OCI-LY1 (cell line): ENCODE results near the gene PRKCZ.

Experiments used
- H2AFZ ChIP-seq: fragments of 200-600 bp; sonication (generic), shearing (Covaris generic); 2 replicates; pipeline ENCODE4 v1.6.0; 2014; ENCODE audit warnings: antibody characterized with exemption, mild to moderate bottlenecking, low read length
- H3F3A ChIP-seq: fragments of 200-600 bp; sonication (generic), shearing (Covaris generic); 2 replicates; pipeline ENCODE4 v1.6.0; 2014; ENCODE audit warnings: mild to moderate bottlenecking, antibody characterized with exemption, low read length, moderate library complexity; ENCODE audit not compliant: insufficient read depth
- H3K27ac ChIP-seq: fragments of 200-600 bp; sonication (generic); 2 replicates; pipeline ENCODE4 v1.5.1; 2014; ENCODE audit warnings: low read length, mixed run types, mild to moderate bottlenecking, low read depth; ENCODE audit not compliant: poor library complexity, severe bottlenecking
- H3K27me3 ChIP-seq: fragments of 200-600 bp; sonication (generic); 2 replicates; pipeline ENCODE4 v1.6.0; 2014; ENCODE audit warnings: antibody characterized with exemption, mild to moderate bottlenecking, low read length, moderate library complexity; ENCODE audit not compliant: insufficient read depth
- H3K36me3 ChIP-seq: fragments of 200-600 bp; sonication (generic); 2 replicates; pipeline ENCODE4 v1.6.1; 2014; ENCODE audit warnings: mild to moderate bottlenecking, antibody characterized with exemption, low read length, moderate library complexity, mixed read lengths; ENCODE audit not compliant: insufficient read depth
- H3K4me1 ChIP-seq: fragments of 200-600 bp; sonication (generic); 2 replicates; pipeline ENCODE4 v1.5.1; 2014; ENCODE audit warnings: mild to moderate bottlenecking, low read length, moderate library complexity; ENCODE audit not compliant: insufficient read depth, severe bottlenecking
- H3K4me2 ChIP-seq: fragments of 200-600 bp; sonication (generic), shearing (Covaris generic); 2 replicates; pipeline ENCODE4 v1.6.1; 2014; ENCODE audit warnings: low read length
- H3K4me3 ChIP-seq: fragments of 200-600 bp; sonication (generic); 2 replicates; pipeline ENCODE4 v1.5.1; 2014; ENCODE audit warnings: low read length, low read depth, mild to moderate bottlenecking, mixed read lengths; ENCODE audit not compliant: poor library complexity, severe bottlenecking
- H3K79me2 ChIP-seq: fragments of 200-600 bp; shearing (Covaris generic); 2 replicates; pipeline ENCODE4 v1.6.1; 2016; ENCODE audit warnings: mixed run types, low read length, mixed read lengths; ENCODE audit not compliant: insufficient read depth
- H3K9ac ChIP-seq: fragments of 200-600 bp; sonication (generic), shearing (Covaris generic); 2 replicates; pipeline ENCODE4 v1.6.1; 2014; ENCODE audit warnings: mild to moderate bottlenecking, low read length, mixed read lengths
- H3K9me2 ChIP-seq: fragments of 200-600 bp; sonication (generic), shearing (Covaris generic); 2 replicates; pipeline ENCODE4 v1.6.1; 2014; ENCODE audit warnings: low read depth, mild to moderate bottlenecking, low read length, mixed read lengths
- H3K9me3 ChIP-seq: fragments of 200-600 bp; shearing (Covaris generic); 2 replicates; pipeline ENCODE4 v1.6.1; 2014; ENCODE audit warnings: low read length, mixed read lengths
- H4K20me1 ChIP-seq: fragments of 200-600 bp; sonication (generic), shearing (Covaris generic); 2 replicates; pipeline ENCODE4 v1.6.0; 2016; ENCODE audit warnings: mild to moderate bottlenecking, low read length; ENCODE audit not compliant: insufficient read depth
- EZH2 ChIP-seq: fragments of 200-600 bp; sonication (generic), shearing (Covaris generic); IDR thresholded peaks from 2 replicates; pipeline ENCODE4 v1.8.0; 2017; ENCODE audit warnings: borderline replicate concordance, mixed run types, mild to moderate bottlenecking, antibody characterized with exemption, low read length, moderate library complexity, mixed read lengths
- TF ChIP-seq, protein P1 (sequence below): fragments of 200-600 bp; sonication (generic), shearing (Covaris generic); IDR thresholded peaks from 2 replicates; pipeline ENCODE4 v1.5.1; 2017; ENCODE audit warnings: mild to moderate bottlenecking, antibody characterized with exemption, low read length, moderate library complexity, mixed read lengths

Gene PRKCZ

DNA sequence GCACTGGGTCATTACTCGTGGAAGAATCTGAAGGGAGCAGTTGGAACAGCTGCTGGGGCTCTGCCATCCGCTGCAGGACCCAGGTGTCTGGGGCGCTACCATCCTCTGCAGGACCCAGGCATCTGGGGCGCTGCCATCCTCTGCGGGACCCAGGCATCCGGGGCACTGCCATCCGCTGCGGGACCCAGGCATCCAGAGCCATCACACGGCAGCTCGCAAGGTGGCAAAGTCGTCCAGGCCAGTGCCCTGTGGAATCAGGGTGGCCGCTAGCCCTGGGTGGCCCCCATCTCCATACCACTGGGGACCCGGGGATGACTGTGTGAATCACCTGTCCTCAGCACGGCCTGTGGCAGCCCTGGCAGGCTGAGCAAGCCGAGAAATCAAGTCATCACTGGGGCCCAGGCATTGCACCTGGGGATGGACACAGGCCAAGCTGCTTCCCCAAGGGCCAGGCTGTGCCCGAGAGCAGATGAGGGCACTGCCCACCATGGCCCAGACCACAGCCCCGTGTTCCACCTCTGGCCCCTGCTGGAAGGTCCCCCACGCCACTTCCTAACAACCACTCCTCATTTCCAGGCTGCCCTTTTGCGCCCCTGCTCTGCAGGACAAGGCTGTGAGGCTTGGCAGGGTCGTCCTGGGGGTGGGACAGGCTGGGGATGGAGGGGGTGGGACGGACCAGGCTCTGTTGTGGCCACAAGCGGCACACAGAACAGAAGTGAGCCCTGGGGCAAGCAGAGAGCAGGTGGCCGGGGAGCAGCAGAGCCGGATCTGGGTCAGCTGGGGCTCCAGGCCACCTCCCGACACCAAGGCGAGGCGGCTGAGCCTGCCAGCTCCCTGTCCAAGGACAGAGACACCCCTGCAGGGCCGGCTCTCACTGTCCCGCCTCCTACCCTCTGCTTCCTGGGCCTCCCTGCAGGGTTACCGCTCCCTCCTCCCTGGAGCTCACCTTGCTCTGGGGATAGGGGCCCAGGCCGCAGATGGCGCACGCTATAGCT is 18.4 kb upstream of the PRKCZ start:
- H3K9me3 ChIP-seq, result no peaks in the 10 kb centered on the region
- no peak overlapping the region for H3K4me2 ChIP-seq
- H2AFZ ChIP-seq, result no peak overlapping the region
- peaks cover 6% of the 10 kb centered on the region; the same call in 1 of the 2 replicates for H3K27me3 ChIP-seq
- no peaks in the 10 kb centered on the region for H3K36me3 ChIP-seq
- no peaks in the 10 kb centered on the region for H4K20me1 ChIP-seq
- H3K4me1 ChIP-seq, result no peaks in the 10 kb centered on the region
- H3F3A ChIP-seq, result no peaks in the 10 kb centered on the region
- H3K27ac ChIP-seq, result no peak overlapping the region
- no peak overlapping the region for H3K4me3 ChIP-seq
- TF ChIP-seq, protein P1, sequence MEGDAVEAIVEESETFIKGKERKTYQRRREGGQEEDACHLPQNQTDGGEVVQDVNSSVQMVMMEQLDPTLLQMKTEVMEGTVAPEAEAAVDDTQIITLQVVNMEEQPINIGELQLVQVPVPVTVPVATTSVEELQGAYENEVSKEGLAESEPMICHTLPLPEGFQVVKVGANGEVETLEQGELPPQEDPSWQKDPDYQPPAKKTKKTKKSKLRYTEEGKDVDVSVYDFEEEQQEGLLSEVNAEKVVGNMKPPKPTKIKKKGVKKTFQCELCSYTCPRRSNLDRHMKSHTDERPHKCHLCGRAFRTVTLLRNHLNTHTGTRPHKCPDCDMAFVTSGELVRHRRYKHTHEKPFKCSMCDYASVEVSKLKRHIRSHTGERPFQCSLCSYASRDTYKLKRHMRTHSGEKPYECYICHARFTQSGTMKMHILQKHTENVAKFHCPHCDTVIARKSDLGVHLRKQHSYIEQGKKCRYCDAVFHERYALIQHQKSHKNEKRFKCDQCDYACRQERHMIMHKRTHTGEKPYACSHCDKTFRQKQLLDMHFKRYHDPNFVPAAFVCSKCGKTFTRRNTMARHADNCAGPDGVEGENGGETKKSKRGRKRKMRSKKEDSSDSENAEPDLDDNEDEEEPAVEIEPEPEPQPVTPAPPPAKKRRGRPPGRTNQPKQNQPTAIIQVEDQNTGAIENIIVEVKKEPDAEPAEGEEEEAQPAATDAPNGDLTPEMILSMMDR, result no peak
- TF ChIP-seq EZH2, result no peak
- H3K79me2 ChIP-seq, result no peaks in the 10 kb centered on the region
- no peaks in the 10 kb centered on the region for H3K9me2 ChIP-seq
- no peak overlapping the region for H3K9ac ChIP-seq

DNA sequence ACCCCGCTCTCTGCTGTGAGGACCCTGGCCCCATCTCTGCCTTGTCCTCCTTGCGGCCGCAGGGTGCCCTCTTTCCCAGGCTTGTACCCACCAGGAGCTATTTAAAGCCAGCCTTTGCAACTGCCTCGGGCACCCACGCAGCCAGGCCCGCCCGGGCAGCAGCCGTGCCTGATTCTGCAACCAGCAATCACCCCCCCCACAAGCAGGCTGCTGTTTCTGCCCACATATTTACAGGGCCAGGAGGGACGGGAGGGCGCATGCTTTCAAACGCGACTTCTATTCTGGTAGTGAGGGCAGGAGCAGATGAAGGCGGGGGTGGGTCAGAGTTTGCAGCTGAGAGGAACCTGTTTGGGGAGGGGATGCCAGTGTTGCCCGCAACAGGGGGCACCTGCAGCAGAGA is 17.5 kb upstream of the PRKCZ start:
- Histone ChIP-seq H3K36me3 (no peaks in the 10 kb centered on the region), H3K27ac (no peak overlapping the region), H3K9ac (no peak overlapping the region), H3K27me3 (peaks cover 13% of the 10 kb centered on the region; the same call in 1 of the 2 replicates), H2AFZ (no peak overlapping the region), H3F3A (no peaks in the 10 kb centered on the region), H3K4me1 (no peaks in the 10 kb centered on the region), H3K9me2 (no peaks in the 10 kb centered on the region), H3K9me3 (no peaks in the 10 kb centered on the region), H3K4me2 (no peak overlapping the region), H4K20me1 (no peaks in the 10 kb centered on the region), H3K79me2 (no peaks in the 10 kb centered on the region), H3K4me3 (no peak overlapping the region)
- no peak for TF ChIP-seq EZH2
- TF ChIP-seq, protein P1, result no peak

DNA sequence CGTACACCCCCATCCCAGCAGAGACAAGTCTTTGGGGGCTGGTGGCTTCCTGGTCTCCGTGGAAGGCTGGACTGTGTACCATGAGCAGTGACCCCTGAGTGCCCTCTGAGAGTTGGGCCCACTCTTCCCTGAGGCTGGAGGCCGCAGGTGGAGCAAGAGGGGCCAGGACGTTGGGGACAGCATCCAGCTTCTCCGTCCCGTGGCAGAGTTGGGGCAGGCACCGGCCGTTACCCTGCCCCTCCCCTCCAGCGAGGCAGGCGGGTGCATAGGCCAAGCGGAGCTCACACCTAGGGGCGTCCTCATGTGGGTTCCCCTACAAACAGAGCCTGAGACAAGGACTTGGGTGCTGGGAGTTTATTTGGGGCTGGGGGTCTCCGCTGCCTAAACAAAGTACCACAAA is 17.0 kb upstream of the PRKCZ start:
- H3K27me3 ChIP-seq, result peaks cover 16% of the 10 kb centered on the region; the same call in 1 of the 2 replicates

More for the DNA sequence above, 17.0 kb upstream of the PRKCZ start:
- Histone ChIP-seq H3K79me2 (no peaks in the 10 kb centered on the region), H3K4me1 (no peaks in the 10 kb centered on the region), H3K36me3 (no peaks in the 10 kb centered on the region; the same call in 1 of the 2 replicates), H3K4me3 (no peak overlapping the region), H3K9me3 (no peaks in the 10 kb centered on the region), H3F3A (no peaks in the 10 kb centered on the region), H3K27ac (no peak overlapping the region), H3K9me2 (no peaks in the 10 kb centered on the region), H4K20me1 (no peaks in the 10 kb centered on the region), H2AFZ (no peak overlapping the region), H3K9ac (no peak overlapping the region), H3K4me2 (no peak overlapping the region)
- TF ChIP-seq, protein P1, result no peak
